HG03135 (cell line): ENCODE data around the gene IFNA5.
A peak's percentile ranks its signal among the peaks of the same experiment; 100 is the strongest.

Experiments used
- ATAC-seq: cut with Tn5 transposase; IDR thresholded peaks from one replicate; pipeline ENCODE4 v1.9.1; 2021; ENCODE audit warnings: mild to moderate bottlenecking, moderate library complexity; ENCODE audit not compliant: unreplicated experiment

The IFNA5 gene

DNA sequence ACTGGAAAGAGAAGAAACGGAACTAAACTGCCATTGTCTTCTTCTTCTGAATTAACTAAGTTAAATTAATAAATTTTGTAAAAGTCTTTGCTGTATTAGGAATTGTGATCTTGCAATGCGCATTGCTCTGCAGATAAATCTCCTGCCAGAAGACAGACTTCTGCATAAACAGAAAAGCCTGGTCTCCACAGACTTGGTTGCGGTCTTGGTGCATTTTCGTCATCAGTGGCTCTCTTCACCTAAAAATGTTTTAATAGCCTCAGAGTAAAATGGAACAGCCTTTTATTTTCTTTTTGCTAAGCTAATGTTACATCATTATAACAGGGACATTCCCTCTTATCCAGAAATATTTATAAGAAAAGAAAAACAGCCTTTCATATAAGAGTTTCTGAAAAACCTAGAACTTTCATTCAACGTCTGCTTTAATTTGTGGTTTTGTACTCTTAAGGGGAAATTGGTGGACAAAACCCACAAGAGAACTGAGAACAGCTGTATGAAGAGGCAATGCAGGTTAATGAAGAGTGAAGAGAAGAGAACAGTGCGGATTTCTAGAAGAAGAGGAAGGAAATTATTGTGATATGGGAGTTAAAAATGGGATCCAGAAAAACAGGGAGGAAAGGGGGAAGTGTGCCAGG is 10.1 kb downstream of the IFNA5 start:
- peak; percentile 66 for ATAC-seq

DNA sequence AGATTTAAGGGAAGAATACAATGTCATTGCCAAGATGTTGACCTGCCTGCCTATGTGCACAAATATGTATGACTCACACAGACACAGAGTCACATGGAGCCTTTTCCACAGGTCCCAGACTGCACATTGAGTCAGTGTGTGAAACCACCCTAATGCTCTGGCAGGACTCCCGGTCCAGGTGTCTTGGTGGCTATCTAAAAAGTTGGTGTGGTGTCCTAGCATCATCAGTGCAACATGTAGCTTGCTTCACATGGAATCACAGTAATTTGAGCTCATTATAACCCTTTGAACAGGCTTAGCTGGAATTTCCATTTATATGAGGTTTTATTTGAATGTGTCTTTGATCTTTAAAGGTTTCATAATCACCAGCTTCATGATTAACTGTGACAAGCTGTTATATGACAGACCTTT is 10.7 kb downstream of the IFNA5 start:
- no peak for ATAC-seq

DNA sequence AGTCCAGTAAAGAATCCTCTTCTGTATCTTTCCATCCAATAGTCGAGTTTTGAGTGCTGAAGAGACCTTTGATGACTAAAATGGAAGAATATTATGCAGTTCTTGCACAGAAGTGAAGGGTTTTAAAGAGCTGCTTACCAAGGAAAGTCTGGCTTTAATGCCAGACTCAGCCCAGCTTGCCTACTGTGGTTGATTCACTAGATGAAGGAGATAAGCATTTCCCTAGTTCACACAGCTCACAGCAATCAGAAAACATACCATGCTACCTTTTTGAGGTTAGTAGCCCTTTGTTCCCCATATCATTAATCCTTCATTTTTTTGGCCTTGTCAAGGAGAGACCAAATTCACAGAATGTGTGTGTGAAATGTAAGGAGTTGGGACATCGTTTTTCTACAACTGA is 15.3 kb downstream of the IFNA5 start:
- no peak for ATAC-seq

DNA sequence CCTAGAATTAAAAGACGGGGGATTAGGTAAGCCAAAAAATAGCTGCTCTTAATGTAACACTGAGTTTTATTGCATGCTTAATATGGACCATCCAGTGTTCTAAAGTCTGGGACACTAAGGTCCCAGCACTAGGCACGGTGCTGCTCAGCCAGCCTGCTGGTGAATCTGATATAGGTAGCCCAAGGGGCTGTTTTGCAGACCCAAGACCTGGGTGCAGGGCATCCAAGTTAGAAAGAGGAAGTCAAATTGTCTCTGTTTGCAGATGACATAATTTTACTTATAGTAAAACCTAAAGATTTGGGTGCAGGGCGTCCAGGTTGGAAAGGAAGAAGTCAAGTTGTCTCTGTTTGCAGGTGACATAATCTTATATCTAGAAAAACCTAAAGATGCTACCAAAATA is 17.8 kb downstream of the IFNA5 start:
- ATAC-seq: no peak

DNA sequence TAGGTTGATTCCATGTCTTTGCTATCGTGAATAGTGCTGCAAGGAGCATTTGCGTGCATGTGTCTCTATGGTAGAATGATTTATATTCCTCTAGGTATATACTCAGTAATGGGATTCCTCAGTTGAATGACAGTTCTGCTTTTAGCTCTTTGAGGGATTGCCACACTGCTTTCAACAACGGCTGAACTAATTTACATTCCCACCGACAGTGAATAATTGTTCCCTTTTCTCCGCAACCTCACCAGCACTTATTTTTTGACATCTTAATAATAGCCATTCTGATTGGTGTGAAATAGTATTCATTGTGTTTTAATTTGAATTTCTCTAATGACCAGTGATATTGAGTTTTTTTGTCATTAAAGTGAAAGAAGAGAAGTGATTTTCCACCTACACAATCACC is 18.5 kb downstream of the IFNA5 start:
- no peak for ATAC-seq

DNA sequence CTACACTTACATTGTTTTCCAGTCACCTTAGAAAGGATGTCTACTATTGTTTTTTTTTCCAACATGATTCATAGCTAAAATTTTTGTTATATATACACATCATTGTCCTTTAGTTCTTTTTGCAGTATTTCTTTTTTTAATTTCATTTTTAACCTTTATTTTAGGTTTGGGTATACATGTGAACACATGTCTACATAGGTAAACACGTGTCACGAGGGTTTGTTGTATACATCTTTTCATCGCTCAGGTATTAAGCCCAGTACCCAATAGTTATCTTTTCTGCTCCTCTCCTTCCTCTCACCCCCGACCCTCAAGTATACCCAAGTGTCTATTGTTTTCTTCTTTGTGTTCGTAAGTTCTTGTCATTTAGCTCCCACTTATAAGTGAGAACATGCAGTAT is 19.0 kb downstream of the IFNA5 start:
- ATAC-seq: no peak

DNA sequence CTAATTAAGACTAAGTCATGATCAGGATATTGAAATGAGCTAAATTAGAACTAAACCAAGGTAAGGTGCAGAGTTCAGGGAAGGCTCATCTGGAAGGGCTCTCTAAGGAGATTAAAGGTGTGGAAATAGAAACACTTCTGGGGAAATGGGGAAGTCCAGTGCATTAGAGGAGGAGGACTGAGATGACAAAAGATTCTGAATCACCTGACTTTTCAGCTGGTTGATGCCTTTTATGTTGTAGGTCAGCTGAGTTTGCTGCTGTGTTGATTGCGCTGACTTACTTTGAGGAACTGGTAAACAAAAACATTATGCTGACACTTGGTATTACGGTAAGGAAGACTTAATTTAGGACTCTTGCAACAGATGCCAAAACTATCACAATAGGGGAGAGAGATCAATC is 23.8 kb downstream of the IFNA5 start:
- ATAC-seq: no peak

DNA sequence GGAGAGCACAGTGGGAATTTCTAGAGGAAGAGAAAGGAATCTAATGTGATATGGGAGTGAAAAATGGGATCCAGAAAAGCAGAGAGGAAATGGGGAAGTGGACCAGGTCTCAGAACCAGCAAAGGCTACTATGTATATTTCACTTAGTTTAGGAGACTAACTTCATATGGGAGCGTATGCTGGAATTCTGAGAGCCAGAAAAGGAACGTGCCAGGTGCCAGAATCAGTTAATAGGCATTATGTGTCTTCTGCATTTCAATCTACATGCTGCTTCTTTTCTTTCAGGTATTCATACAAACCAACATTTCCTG is 36.8 kb downstream of the IFNA5 start:
- ATAC-seq: no peak

DNA sequence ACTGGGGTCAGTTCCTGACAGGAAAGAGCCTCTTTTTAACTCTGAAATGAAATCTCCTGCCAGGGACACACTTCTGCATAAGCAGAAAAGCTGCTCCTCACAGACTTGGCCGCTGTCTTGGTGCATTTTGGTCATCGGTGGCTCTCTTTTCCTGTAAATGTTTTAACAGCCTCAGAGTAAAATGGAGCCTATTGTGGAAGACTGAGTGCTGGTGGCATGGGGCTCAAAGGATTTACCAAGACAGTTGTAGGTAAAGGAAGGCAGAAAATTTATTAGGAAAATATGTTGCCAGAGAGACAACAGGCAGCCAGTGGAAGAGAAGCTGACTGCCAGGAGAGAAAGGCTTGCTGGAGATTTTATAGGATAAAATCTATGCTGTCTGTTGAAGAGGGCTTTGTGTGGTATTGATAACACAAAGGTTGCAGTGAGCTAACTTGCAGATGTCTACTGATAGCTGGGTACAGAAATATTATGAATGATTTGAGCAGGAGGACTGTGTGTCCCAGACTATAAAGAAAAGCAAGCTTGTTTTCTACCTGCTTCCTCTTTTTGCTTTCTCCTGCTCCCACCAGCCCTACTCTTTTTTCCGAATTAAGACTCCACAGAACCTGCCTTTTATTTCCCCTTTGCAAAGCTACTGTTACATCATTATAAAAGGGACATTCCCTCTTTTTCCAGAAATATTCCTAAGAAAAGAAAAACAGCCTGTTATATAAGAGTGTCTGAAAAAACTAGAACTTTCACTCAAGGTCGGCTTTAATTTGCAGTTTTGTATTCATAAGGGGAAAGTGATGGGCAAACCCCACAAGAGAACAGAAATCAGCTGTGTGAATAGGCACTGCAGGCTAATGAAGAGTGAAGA is 37.4 kb downstream of the IFNA5 start:
- peak; percentile 57 for ATAC-seq

DNA sequence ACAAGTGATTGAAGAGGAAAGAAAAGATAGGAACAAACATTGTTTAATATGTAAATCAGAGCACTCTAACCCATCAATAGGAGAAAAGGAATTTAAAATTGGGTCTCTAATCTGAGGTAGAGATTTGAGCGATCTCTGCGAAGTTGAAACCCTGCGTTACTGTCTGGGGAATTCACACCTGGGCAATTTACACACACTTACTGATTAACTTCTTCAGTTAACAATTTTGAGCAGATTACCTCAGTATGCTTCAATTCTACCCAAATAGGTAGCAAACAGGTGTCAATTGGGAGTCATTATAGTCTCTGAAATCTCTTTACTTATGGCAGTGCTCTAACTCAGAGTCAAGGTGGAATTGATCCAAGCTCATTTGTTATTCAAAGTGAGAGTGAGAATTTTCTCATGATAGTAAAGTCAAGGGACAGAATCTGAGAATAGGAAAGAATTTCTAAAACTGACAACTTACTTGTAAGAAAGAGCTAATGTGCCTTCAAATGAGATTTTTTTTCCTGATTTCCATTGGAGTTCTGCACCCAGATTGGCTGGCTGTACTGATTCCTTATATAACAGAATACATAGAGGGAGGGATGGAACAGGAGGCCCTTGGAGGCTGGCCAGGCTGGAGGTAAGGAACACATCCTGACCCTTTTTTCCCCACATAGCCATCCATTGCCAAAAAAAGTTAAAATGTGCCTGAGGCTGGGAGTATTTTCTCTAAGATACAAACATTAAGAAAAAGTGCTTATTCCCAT is 38.2 kb downstream of the IFNA5 start:
- ATAC-seq: no peak

DNA sequence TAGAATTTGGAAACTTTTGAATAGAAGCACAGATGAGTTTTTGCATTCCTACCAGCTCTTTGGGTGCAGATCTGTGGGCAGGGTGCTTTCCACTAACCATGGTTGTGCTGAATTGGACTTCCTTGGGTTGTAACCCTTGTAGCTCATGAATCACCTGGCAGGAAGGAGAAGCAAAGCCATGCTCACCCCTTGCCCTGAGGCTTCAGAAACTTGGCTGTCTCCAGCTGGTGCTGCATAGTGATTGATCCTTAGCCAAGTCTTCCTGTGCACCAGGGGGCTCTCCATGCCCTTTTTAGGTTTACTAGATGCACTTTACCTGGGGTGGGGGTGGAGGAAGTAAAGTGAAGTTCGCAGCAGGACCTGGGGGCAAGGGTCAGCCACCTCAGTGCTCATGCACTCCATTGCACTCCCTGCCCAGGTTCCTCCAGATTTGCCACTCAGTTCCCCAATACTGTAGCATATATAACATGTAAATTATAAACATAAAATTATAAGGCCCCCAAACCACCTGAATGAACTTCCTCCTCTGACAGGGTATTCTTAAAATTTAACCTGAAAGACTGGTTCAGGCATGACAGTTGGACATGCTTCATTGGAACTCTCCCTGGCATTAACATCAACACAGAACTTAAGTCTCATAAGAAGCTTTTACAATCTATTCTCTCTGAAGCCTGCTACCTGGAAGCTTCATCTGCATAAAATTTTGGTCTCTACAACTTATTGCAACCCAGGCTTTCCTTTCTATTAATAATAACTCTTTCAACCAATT is 39.5 kb downstream of the IFNA5 start:
- ATAC-seq: no peak

DNA sequence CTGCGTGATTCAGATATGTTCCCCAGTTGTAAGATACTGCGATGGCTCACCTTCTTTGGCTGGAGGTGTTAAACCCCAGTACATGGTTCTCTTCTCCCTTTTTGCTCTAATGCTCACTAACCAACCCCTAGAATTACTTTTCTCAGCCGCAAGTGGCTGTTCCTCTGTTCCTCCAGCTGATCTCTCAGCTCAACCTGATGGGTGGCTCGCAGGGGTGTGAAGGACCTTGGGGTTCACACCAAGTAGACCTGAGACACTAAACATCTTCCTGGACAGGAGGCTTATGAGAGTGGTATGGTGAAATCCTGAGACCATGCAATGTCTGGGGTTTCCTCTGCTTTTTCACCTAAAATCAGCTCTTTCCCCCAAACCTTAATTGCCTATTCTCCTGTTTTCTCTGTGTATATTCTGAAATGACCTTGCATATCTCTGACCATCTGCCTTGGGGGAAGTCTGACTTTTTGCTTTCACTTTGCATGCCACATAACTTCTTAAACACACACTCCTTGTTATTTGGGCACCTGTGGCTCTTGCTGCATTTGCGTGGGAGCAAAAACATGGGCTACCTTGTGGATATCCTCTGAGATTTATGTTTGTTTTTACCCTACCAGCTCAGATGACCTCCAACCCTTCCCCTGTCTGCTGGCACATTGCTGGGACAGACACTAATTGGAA is 49.4 kb downstream of the IFNA5 start:
- no peak for ATAC-seq
